ENCODE data around the gene NRG3.
A peak's percentile ranks its signal among the peaks of the same experiment; 100 is the strongest.

The NRG3 gene

GRCh38 chr10:82801289-82801688 lies 926.3 kb downstream of the NRG3 start:
- H3K27me3 ChIP-seq (ENCODE audit: control insufficient read depth, low read length): no peaks in the 10 kb centered on the region
- no peak overlapping the region for H3K4me2 ChIP-seq (ENCODE audit: low read length)
- no peak for TF ChIP-seq CTCF (IDR thresholded peaks at IDR 0.05; ENCODE audit: low read depth, low read length, poor library complexity, severe bottlenecking)
- TF ChIP-seq EZH2phosphoT487 (IDR thresholded peaks at IDR 0.05; ENCODE audit: borderline replicate concordance, low read length): no peak
- H3K4me1 ChIP-seq (ENCODE audit: control insufficient read depth, low read length): no peaks in the 10 kb centered on the region
- H3K9me3 ChIP-seq (ENCODE audit: control insufficient read depth, insufficient read depth, low read length): no peaks in the 10 kb centered on the region
- no peak overlapping the region for H3K27ac ChIP-seq (ENCODE audit: low read depth, low read length)
- H3K79me2 ChIP-seq (ENCODE audit: control insufficient read depth, low read length): no peaks in the 10 kb centered on the region
- no peaks in the 10 kb centered on the region for H3K36me3 ChIP-seq (ENCODE audit: control insufficient read depth, low read length)
- no peak overlapping the region for H3K4me3 ChIP-seq (ENCODE audit: low read length)
- no peaks in the 10 kb centered on the region for H4K20me1 ChIP-seq (ENCODE audit: control insufficient read depth, insufficient read depth, low read depth, low read length)
- H3F3A ChIP-seq (ENCODE audit: control insufficient read depth, insufficient read depth): no peaks in the 10 kb centered on the region
- H3K9me2 ChIP-seq (replicated peaks; ENCODE audit: control insufficient read depth, low read length): no peaks in the 10 kb centered on the region

GRCh38 chr10:82811621-82812020 lies 936.6 kb downstream of the NRG3 start:
- Histone ChIP-seq H3K9me2 (replicated peaks; ENCODE audit: control insufficient read depth, low read length) (no peaks in the 10 kb centered on the region), H3K4me3 (ENCODE audit: low read length) (no peak overlapping the region), H4K20me1 (ENCODE audit: control insufficient read depth, insufficient read depth, low read depth, low read length) (no peaks in the 10 kb centered on the region), H3K79me2 (ENCODE audit: control insufficient read depth, low read length) (no peaks in the 10 kb centered on the region), H3F3A (ENCODE audit: control insufficient read depth, insufficient read depth) (no peaks in the 10 kb centered on the region), H3K4me2 (ENCODE audit: low read length) (no peak overlapping the region), H3K36me3 (ENCODE audit: control insufficient read depth, low read length) (no peaks in the 10 kb centered on the region), H3K9me3 (ENCODE audit: control insufficient read depth, insufficient read depth, low read length) (no peaks in the 10 kb centered on the region), H3K27me3 (ENCODE audit: control insufficient read depth, low read length) (no peaks in the 10 kb centered on the region), H3K27ac (ENCODE audit: low read depth, low read length) (no peak overlapping the region), H3K4me1 (ENCODE audit: control insufficient read depth, low read length) (no peaks in the 10 kb centered on the region)
- TF ChIP-seq EZH2phosphoT487 (IDR thresholded peaks at IDR 0.05; ENCODE audit: borderline replicate concordance, low read length): no peak
- peak; percentile 56 for TF ChIP-seq CTCF (IDR thresholded peaks at IDR 0.05; ENCODE audit: low read depth, low read length, poor library complexity, severe bottlenecking)

GRCh38 chr10:82813856-82814255 lies 938.9 kb downstream of the NRG3 start:
- H3K27me3 ChIP-seq (ENCODE audit: control insufficient read depth, low read length): no peaks in the 10 kb centered on the region
- H4K20me1 ChIP-seq (ENCODE audit: control insufficient read depth, insufficient read depth, low read depth, low read length): no peaks in the 10 kb centered on the region
- no peaks in the 10 kb centered on the region for H3K36me3 ChIP-seq (ENCODE audit: control insufficient read depth, low read length)
- H3K4me3 ChIP-seq (ENCODE audit: low read length): no peak overlapping the region
- H3K4me2 ChIP-seq (ENCODE audit: low read length): no peak overlapping the region
- H3K27ac ChIP-seq (ENCODE audit: low read depth, low read length): no peak overlapping the region
- no peaks in the 10 kb centered on the region for H3F3A ChIP-seq (ENCODE audit: control insufficient read depth, insufficient read depth)
- no peaks in the 10 kb centered on the region for H3K9me2 ChIP-seq (replicated peaks; ENCODE audit: control insufficient read depth, low read length)
- no peaks in the 10 kb centered on the region for H3K9me3 ChIP-seq (ENCODE audit: control insufficient read depth, insufficient read depth, low read length)
- no peaks in the 10 kb centered on the region for H3K4me1 ChIP-seq (ENCODE audit: control insufficient read depth, low read length)
- TF ChIP-seq EZH2phosphoT487 (IDR thresholded peaks at IDR 0.05; ENCODE audit: borderline replicate concordance, low read length) (no peak), CTCF (IDR thresholded peaks at IDR 0.05; ENCODE audit: low read depth, low read length, poor library complexity, severe bottlenecking) (no peak)
- no peaks in the 10 kb centered on the region for H3K79me2 ChIP-seq (ENCODE audit: control insufficient read depth, low read length)

GRCh38 chr10:82814635-82815034 lies 939.6 kb downstream of the NRG3 start:
- Histone ChIP-seq H3K9me2 (replicated peaks; ENCODE audit: control insufficient read depth, low read length) (no peaks in the 10 kb centered on the region), H3K9me3 (ENCODE audit: control insufficient read depth, insufficient read depth, low read length) (no peaks in the 10 kb centered on the region), H3K4me1 (ENCODE audit: control insufficient read depth, low read length) (no peaks in the 10 kb centered on the region), H3K27ac (ENCODE audit: low read depth, low read length) (no peak overlapping the region), H3K36me3 (ENCODE audit: control insufficient read depth, low read length) (no peaks in the 10 kb centered on the region), H4K20me1 (ENCODE audit: control insufficient read depth, insufficient read depth, low read depth, low read length) (no peaks in the 10 kb centered on the region), H3F3A (ENCODE audit: control insufficient read depth, insufficient read depth) (no peaks in the 10 kb centered on the region), H3K4me2 (ENCODE audit: low read length) (no peak overlapping the region), H3K79me2 (ENCODE audit: control insufficient read depth, low read length) (no peaks in the 10 kb centered on the region), H3K27me3 (ENCODE audit: control insufficient read depth, low read length) (no peaks in the 10 kb centered on the region), H3K4me3 (ENCODE audit: low read length) (no peak overlapping the region)
- TF ChIP-seq EZH2phosphoT487 (IDR thresholded peaks at IDR 0.05; ENCODE audit: borderline replicate concordance, low read length) (no peak), CTCF (IDR thresholded peaks at IDR 0.05; ENCODE audit: low read depth, low read length, poor library complexity, severe bottlenecking) (no peak)

Data from DOHH2 (cell line).